Activated CD4-positive, alpha-beta T cell treated with anti-CD3 and anti-CD28 coated beads, Interleukin-2, amount 50 U/mL, for 24 hours (primary cell): ENCODE data around the gene TEC.

Experiments
- DNase-seq, 2 donors: peaks; one replicate each; pipeline ENCODE4 v3.0.0-alpha.2; 2020; ENCODE audit warnings: low read depth in 1 of 2, low spot score in 1 of 2

Gene TEC

DNA sequence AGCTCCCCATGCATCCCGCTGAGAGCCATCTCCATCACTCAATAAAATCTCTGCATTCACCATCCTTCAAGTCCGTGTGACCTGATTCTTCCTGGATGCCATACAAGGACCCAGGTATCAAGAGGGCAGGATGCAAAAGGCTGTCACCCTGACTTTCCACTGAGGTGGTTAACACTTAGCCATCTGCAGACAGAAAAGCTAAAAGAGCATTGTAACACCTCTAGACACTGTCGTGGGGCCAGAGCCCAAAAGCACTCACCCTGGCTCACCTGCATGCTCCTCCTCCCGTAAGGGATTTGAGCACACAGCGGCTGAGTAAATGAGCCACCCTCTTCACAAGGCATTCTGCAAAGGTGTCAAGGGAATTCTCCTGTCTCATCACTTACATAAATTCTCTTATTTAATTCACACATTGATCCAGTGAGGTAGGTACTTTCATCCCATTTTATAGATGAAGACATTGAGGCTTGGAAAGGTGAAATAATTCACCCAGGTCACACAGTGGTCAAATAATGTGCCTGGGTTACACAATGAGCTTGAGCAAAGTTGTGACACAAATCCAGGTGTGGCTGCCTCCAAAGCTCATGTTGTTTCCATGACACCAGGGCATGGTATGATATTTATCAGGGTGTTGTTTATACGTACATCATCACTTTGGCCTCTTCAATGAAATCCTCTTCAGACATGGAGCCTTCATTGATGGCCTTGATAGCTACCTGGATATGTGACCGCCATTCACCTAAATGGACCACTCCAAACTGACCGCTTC lies 183.6 kb downstream of the TEC start:
- DNase-seq: no peak
